Cerebellar nuclear complex (tissue), 1 donor: ENCODE results near the gene NAA80.

ENCODE experiments used
- DNase-seq, 2 experiments: peaks; one replicate each; lab custom pipeline; 2025; lab: John Stamatoyannopoulos, UW

Gene NAA80

DNA sequence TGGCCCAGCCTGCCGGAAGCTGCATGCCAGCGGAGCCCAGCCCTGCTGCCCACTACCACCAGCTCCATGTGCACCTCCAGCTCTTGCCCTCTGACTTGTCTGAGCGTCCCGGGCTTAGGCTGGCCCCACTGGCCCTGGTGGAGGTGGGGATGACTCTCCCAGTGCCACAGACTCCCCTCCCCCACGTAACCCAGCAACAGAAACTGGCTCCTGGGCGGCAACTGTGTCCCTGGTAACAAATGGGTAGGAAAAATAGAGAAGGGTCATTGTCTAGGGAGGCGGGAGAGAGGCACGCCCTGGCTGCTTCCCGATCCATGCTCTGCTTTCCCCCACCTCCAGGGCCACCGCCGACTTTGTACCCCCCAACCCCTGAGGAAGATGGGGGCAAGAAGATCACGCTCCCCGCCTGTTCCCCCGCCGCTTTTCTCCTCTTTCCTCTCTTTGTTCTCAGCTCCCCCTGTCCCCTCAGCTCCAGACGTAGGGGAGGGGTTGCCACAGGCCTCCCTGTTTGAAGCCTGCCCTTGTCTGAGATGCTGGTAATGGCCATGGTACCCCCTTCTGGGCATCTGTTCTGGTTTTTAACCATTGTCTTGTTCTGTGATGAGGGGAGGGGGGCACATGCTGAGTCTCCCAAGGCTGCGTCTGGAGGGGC, 41.0 kb downstream of the NAA80 start:
- DNase-seq = no peak

DNA sequence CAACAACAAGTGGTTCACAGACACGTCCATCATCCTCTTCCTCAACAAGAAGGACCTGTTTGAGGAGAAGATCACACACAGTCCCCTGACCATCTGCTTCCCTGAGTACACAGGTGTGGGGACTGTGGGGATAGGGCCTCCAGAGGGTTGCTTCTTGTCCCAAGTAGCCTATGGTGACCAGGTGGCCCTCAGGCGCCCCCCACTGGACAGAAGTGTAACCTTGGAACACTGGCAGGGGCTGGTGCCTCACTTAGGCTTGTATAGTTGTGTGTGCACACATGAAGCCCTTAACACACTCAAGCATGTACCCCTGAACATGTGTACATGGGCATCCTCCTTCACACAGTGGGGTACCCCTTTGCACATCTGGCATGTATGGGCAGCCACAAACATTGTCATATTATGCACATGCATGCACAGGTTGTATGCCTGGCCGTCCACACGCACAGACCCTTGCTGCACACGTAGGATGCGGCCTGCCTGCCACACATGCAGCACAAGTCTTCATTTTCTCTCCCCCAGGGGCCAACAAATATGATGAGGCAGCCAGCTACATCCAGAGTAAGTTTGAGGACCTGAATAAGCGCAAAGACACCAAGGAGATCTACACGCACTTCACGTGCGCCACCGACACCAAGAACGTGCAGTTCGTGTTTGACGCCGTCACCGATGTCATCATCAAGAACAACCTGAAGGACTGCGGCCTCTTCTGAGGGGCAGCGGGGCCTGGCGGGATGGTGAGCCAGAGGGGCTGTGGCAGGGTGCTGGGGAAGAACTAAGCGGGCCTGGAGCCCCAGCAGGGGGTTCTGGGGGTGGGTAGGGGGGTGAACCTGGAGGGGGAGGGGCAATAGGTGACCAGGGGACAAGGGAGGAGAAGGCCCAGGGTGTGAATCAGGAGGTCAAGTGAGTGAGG, 42.0 kb downstream of the NAA80 start:
- DNase-seq = no peak

DNA sequence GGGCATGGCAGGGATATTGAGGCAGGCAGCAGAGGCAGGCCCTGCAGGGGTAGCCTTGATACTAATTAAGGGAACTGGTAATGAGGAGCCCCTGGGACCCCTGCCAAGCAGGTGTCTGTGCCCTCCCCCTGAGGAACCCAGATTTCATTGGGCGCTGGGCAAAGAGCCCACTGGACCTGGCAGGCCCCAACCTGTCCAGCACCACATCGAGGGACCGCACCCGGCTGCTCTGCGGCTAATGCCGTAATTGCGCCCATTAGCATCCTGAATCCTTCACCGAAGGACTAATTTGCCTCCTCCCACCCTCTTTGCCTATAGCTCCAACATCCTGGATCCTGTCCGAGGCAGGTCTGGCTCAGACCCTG, 44.0 kb downstream of the NAA80 start:
- no peak for DNase-seq

DNA sequence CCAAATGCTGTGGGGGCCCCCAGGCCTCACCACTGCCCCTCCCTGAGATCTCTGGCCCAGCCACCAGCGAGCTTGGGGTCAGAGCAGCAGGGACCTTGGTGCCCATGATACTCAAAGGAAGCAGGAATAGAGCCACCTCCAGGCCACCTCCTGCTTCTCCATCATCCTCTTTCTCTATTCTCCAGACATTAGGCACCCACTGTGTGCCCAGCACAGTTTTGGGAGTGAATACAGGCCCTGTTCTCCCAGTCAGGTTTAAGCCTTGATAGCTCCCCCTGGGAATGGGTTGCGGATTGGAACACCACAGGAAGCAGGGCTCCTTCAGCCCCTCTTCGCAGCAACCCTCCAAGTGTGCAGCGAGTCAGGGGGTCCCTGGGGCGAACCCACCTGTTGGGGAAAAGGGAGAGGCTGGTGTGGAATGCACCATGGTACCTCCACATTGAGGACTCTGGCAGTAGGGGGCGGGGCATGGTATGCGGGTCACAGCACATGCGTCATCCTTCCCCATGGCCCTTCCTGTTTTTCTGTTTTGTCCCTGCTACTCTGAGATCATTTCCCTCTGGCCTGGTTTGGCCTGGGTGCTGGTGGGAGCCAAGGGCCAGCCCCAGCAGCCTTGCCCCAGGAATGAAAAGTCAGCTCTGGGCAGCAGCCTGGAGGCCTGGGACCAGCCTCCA, 44.5 kb downstream of the NAA80 start:
- DNase-seq = no peak

DNA sequence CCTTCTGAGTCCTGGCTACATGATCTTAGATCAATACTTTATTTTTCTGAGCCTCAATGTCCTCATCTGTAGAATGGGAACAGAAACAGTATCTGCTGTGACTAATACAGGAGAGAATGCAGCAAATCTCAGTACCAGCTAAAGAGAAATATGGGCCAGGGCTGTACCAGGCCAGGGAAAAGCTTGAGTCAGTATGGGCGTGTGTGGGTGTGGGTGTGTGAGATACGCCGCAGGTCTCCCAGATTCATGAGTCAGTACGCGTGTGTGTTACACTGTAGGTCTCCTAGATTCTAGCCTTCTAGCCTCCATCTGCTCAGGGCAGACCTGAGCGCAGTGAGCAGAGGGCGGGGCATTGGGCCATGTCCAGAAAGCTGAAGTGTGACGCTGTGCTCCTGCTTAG, 48.0 kb downstream of the NAA80 start:
- no peak for DNase-seq

DNA sequence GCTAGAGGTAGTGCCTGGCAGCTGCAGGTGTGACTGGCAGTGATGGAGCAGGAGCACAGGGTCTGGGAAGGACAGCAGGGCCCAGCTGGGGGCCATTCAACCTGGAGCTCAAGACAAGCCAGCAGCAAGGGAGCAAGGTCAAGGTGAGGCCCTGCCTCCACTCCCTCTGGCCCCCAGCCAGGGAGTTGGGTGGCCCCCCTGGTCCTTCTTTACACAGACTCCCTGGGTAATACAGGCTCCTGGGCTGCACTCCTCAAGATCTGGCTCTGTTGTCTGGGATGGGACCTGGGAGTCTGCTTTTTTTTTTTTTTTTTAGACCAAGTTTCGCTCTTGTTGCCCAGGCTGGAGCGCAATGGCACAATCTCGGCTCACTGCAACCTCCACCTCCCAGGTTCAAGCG, 48.7 kb downstream of the NAA80 start:
- no peak for DNase-seq

DNA sequence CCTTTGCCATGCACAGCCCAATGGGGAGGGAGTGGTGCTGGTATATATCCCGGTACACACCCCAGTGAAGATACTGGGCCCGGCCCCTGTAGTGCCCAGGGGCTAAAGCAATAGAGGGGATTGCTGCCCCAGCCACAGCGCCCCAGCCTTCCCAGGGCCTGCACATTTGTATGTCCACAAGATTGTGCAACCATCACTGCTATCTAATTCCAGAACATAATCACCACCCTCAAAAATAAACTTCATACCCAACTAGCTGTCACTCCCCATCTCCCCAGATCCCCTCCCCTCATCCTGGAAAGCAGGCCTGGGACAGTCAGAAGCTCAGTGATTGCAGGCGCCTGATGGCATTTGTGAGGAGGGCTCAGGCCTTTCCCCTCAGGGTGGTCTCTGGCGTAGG, 49.7 kb downstream of the NAA80 start:
- no peak for DNase-seq

DNA sequence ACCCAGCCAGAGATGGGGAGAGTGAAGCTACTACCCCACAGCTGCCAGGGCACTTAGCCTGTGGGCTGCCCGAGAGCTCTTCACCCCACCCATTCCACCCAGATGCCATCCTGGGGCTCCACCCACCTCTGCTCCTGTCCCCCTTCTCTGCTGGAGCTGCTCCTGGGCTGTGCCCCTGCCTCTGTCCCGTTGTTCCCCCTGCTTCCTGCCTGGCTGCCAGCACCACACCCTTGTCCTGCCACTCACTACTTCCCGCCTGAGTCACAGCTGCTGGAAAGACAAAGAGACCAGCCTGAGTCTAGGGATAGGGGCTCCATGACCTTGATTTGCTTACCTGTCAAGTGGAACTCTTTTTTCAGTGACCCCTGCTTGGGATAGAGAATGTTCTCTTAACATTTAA, 50.8 kb downstream of the NAA80 start:
- DNase-seq = no peak

DNA sequence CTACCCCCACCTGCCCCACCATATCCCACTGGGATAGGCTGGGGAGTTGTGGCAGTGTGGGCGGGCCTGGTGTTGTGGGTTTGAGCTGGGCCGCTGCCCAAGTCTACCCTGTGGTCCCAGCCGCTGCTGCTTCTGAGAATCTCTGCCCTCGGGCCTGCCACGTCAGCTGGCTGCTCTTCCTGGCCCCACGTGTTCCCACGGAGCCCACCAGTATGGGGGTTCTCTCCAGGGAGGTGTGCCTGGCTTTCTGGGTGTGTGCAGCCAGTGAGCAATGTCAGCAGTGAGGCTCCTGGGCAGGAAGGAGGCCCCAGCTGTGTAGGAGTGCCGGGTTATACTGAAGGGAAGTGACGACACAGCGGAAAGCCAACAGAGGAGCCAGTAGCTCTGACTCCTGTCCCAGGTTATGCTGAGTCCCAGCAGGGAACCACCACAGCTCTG, 52.7 kb downstream of the NAA80 start:
- no peak for DNase-seq
